MM.1S (cell line): ENCODE results near the gene NAGA.

Experiments used
- DNase-seq: peaks from one replicate; pipeline ENCODE4 v3.0.0-alpha.2; 2015
- H2AFZ ChIP-seq: fragments of 300-600 bp; sonication (generic); 2 replicates; pipeline ENCODE4 v1.6.0; 2016; ENCODE audit warnings: antibody characterized with exemption, low read length
- H3F3A ChIP-seq: fragments of 300-600 bp; sonication (generic); 2 replicates; pipeline ENCODE4 v1.6.1; 2016; ENCODE audit warnings: mild to moderate bottlenecking, antibody characterized with exemption, low read length, moderate library complexity, mixed read lengths; ENCODE audit not compliant: insufficient read depth
- H3K27ac ChIP-seq: fragments of 300-600 bp; sonication (generic); 2 replicates; pipeline ENCODE4 v1.5.1; 2016; ENCODE audit warnings: mild to moderate bottlenecking, low read length
- H3K27me3 ChIP-seq: fragments of 300-600 bp; sonication (generic); replicated peaks from 2 replicates; pipeline ENCODE4 v1.6.0; 2016; ENCODE audit warnings: low read length; ENCODE audit not compliant: insufficient read depth
- H3K36me3 ChIP-seq: fragments of 300-600 bp; sonication (generic); replicated peaks from 2 replicates; pipeline ENCODE4 v1.6.1; 2016; ENCODE audit warnings: mild to moderate bottlenecking, low read length, mixed read lengths; ENCODE audit not compliant: insufficient read depth
- H3K4me1 ChIP-seq: fragments of 300-600 bp; sonication (generic); 2 replicates; pipeline ENCODE4 v1.6.1; 2016; ENCODE audit warnings: low read length, mixed read lengths
- H3K4me2 ChIP-seq: fragments of 300-600 bp; sonication (generic); 2 replicates; pipeline ENCODE4 v1.6.0; 2016; ENCODE audit warnings: low read depth, low read length
- H3K4me3 ChIP-seq: fragments of 300-600 bp; sonication (generic); 2 replicates; pipeline ENCODE4 v1.5.1; 2016; ENCODE audit warnings: low read length, mixed read lengths
- H3K79me2 ChIP-seq: fragments of 300-600 bp; sonication (generic); 2 replicates; pipeline ENCODE4 v1.6.1; 2016; ENCODE audit warnings: mixed run types, low read length, mixed read lengths
- H3K9ac ChIP-seq: fragments of 300-600 bp; sonication (generic); 2 replicates; pipeline ENCODE4 v1.6.1; 2016; ENCODE audit warnings: low read length, mixed read lengths
- H3K9me2 ChIP-seq: fragments of 300-600 bp; sonication (generic); replicated peaks from 2 replicates; pipeline ENCODE4 v1.6.1; 2016; ENCODE audit warnings: mild to moderate bottlenecking, low read length, mixed read lengths; ENCODE audit not compliant: insufficient read depth
- H3K9me3 ChIP-seq: fragments of 300-600 bp; sonication (generic); replicated peaks from 2 replicates; pipeline ENCODE4 v1.6.1; 2016; ENCODE audit warnings: mild to moderate bottlenecking, low read length, mixed read lengths; ENCODE audit not compliant: insufficient read depth
- H4K20me1 ChIP-seq: fragments of 300-600 bp; sonication (generic); 2 replicates; pipeline ENCODE4 v1.6.1; 2016; ENCODE audit warnings: mild to moderate bottlenecking, low read length, moderate library complexity, mixed read lengths; ENCODE audit not compliant: insufficient read depth
- CTCF ChIP-seq: fragments of 300-600 bp; sonication (generic); IDR thresholded peaks from 2 replicates; pipeline ENCODE4 v1.5.1; 2016; ENCODE audit warnings: antibody characterized with exemption, low read length, mixed read lengths
- EZH2 ChIP-seq: fragments of 300-600 bp; sonication (generic); optimal IDR thresholded peaks from 2 replicates; pipeline ENCODE3; 2017; ENCODE audit warnings: low read depth, mild to moderate bottlenecking, antibody characterized with exemption, low read length, mixed read lengths
- EZH2phosphoT487 ChIP-seq: fragments of 300-600 bp; sonication (generic); IDR thresholded peaks from 2 replicates; pipeline ENCODE4 v1.6.1; 2018; ENCODE audit warnings: antibody characterized with exemption, low read length

Gene NAGA

GRCh38 chr22:42062506-42063170 lies 8.0 kb downstream of the NAGA start:
- H4K20me1 ChIP-seq: no peaks in the 10 kb centered on the region
- no peaks in the 10 kb centered on the region for H3K4me1 ChIP-seq
- H3K27me3 ChIP-seq: no peaks in the 10 kb centered on the region
- H2AFZ ChIP-seq: no peak overlapping the region
- H3K4me3 ChIP-seq: no peak overlapping the region
- H3K27ac ChIP-seq: no peak overlapping the region
- no peaks in the 10 kb centered on the region for H3K9me3 ChIP-seq
- H3K79me2 ChIP-seq: no peaks in the 10 kb centered on the region
- H3K9me2 ChIP-seq: no peaks in the 10 kb centered on the region
- H3K9ac ChIP-seq: no peak overlapping the region
- no peak for DNase-seq
- no peak for TF ChIP-seq EZH2
- no peak for TF ChIP-seq EZH2phosphoT487
- TF ChIP-seq CTCF: no peak
- H3F3A ChIP-seq: no peaks in the 10 kb centered on the region
- H3K36me3 ChIP-seq: no peaks in the 10 kb centered on the region
- H3K4me2 ChIP-seq: no peak overlapping the region

- H3K4me2 ChIP-seq: no peak overlapping the region
- no peak overlapping the region for H2AFZ ChIP-seq
- no peak for DNase-seq
- H3K79me2 ChIP-seq: no peaks in the 10 kb centered on the region
- H3K9me3 ChIP-seq: no peaks in the 10 kb centered on the region
- no peaks in the 10 kb centered on the region for H4K20me1 ChIP-seq
- no peaks in the 10 kb centered on the region for H3K9me2 ChIP-seq
- TF ChIP-seq EZH2phosphoT487 (no peak), EZH2 (no peak), CTCF (no peak)
- H3K9ac ChIP-seq: no peak overlapping the region
- no peak overlapping the region for H3K27ac ChIP-seq
- H3K36me3 ChIP-seq: no peaks in the 10 kb centered on the region
- no peaks in the 10 kb centered on the region for H3K4me1 ChIP-seq
- no peaks in the 10 kb centered on the region for H3F3A ChIP-seq
- no peaks in the 10 kb centered on the region for H3K27me3 ChIP-seq
- H3K4me3 ChIP-seq: no peak overlapping the region
These were observed 9.6 kb downstream of the NAGA start for GRCh38 chr22:42061041-42061440.

- no peak overlapping the region for H3K4me2 ChIP-seq
- H3K79me2 ChIP-seq: no peaks in the 10 kb centered on the region
- no peak overlapping the region for H2AFZ ChIP-seq
- no peaks in the 10 kb centered on the region for H3K9me3 ChIP-seq
- H3F3A ChIP-seq: no peaks in the 10 kb centered on the region
- DNase-seq: no peak
- no peaks in the 10 kb centered on the region for H3K9me2 ChIP-seq
- no peaks in the 10 kb centered on the region for H3K27me3 ChIP-seq
- TF ChIP-seq CTCF (no peak), EZH2phosphoT487 (no peak), EZH2 (no peak)
- no peak overlapping the region for H3K4me3 ChIP-seq
- no peak overlapping the region for H3K9ac ChIP-seq
- H4K20me1 ChIP-seq: no peaks in the 10 kb centered on the region
- no peak overlapping the region for H3K27ac ChIP-seq
- no peaks in the 10 kb centered on the region for H3K36me3 ChIP-seq
- no peaks in the 10 kb centered on the region for H3K4me1 ChIP-seq
These were observed 10.1 kb downstream of the NAGA start for GRCh38 chr22:42060489-42060888.
